Measurements from ENCODE around the gene RASGRP2. TPM values are rescaled to one million over a fixed set of nuclear protein-coding genes. Genes with fewer than 3 reads are reported as not detected.

Gene RASGRP2
- total RNA-seq, 1 experiment from 2014 or later: not detected

GRCh38 chr11:64778223-64778472 lies 34.2 kb upstream of the RASGRP2 start:
- H4K20me1 ChIP-seq (ENCODE audit: low read length): peaks cover 44% of the 10 kb centered on the region
- H3K36me3 ChIP-seq (ENCODE audit: low read depth, low read length): peaks cover 43% of the 10 kb centered on the region
- H3K9ac ChIP-seq (ENCODE audit: low read length): peak overlapping the region; percentile 95
- no TSS peak for BruUV-seq (replicated peaks)
- no peak overlapping the region for H2AFZ ChIP-seq (ENCODE audit: low read length)
- intact Hi-C loops (cut with micrococcal nuclease): loop anchor here (2.0 kb wide), 2 partner anchors 25 to 33 kb away; partner anchors contain the start of genes MAP4K2 and MEN1
- ChIA-PET CTCF (interaction anchor here (0.6 to 0.9 kb wide), 4 partner anchors 9 to 535 kb away, joined by 3 to 5 read pairs (median 4); no protein-coding TSS in a partner anchor), POLR2A (ENCODE audit: unreplicated experiment) (interaction anchor here (0.9 kb wide), 5 partner anchors 15 to 460 kb away, joined by 4 to 7 read pairs (median 5); partner anchors contain the start of genes PRDX5, TM7SF2 and TRMT112)
- peaks cover 5% of the 10 kb centered on the region for H3F3A ChIP-seq (ENCODE audit: low read length, unreplicated experiment)
- no peak for DNase-seq
- no peaks in the 10 kb centered on the region for H3K9me3 ChIP-seq (ENCODE audit: low read length)
- no peaks in the 10 kb centered on the region for H3K27me3 ChIP-seq (ENCODE audit: low read length)
- H3K27ac ChIP-seq (ENCODE audit: low read length): peak overlapping the region; percentile 87
- peak overlapping the region; percentile 82 for H3K4me3 ChIP-seq (ENCODE audit: low read length)
- no peaks in the 10 kb centered on the region for H3K9me2 ChIP-seq (replicated peaks; ENCODE audit: low read length)
- peak; percentile 1 for ATAC-seq
- peaks cover 25% of the 10 kb centered on the region for H3K4me1 ChIP-seq (ENCODE audit: insufficient read depth, low read length)
- H3K4me2 ChIP-seq (ENCODE audit: low read length): peak overlapping the region; percentile 78
- no peak for TF ChIP-seq EZH2phosphoT487 (IDR thresholded peaks at IDR 0.05; ENCODE audit: borderline replicate concordance, low read length)
- no peak for TF ChIP-seq CTCF (conservative IDR thresholded peaks at IDR 0.05; ENCODE audit: low read depth, low read length)
- TF ChIP-seq EZH2 (IDR thresholded peaks at IDR 0.05; ENCODE audit: low read length, unreplicated experiment): no peak
- peaks cover 44% of the 10 kb centered on the region for H3K79me2 ChIP-seq (ENCODE audit: low read length)

GRCh38 chr11:64777449-64778222 lies 33.7 kb upstream of the RASGRP2 start:
- intact Hi-C loops (cut with micrococcal nuclease): loop anchor here (2.0 kb wide), 2 partner anchors 25 to 33 kb away; partner anchors contain the start of genes MAP4K2 and MEN1
- ATAC-seq (peak; percentile 3), DNase-seq (peak; percentile 85)
- no TSS peak for BruUV-seq (replicated peaks)
- peak overlapping the region; percentile 87 for H3K27ac ChIP-seq (ENCODE audit: low read length)
- no peaks in the 10 kb centered on the region for H3K9me2 ChIP-seq (replicated peaks; ENCODE audit: low read length)
- peaks cover 49% of the 10 kb centered on the region for H3K79me2 ChIP-seq (ENCODE audit: low read length)
- no peak overlapping the region for H2AFZ ChIP-seq (ENCODE audit: low read length)
- H3K9me3 ChIP-seq (ENCODE audit: low read length): no peaks in the 10 kb centered on the region
- H3K4me3 ChIP-seq (ENCODE audit: low read length): peak overlapping the region; percentile 85
- H4K20me1 ChIP-seq (ENCODE audit: low read length): peaks cover 49% of the 10 kb centered on the region
- H3K9ac ChIP-seq (ENCODE audit: low read length): peak overlapping the region; percentile 95
- ChIA-PET CTCF (interaction anchor here (0.5 kb wide), 2 partner anchors 9 to 404 kb away, joined by 3 to 6 read pairs; no protein-coding TSS in a partner anchor), POLR2A (ENCODE audit: unreplicated experiment) (interaction anchor here (0.6 kb wide), 1 partner anchor 84 kb away, joined by 3 read pairs; no protein-coding TSS in a partner anchor)
- no peaks in the 10 kb centered on the region for H3K27me3 ChIP-seq (ENCODE audit: low read length)
- peaks cover 25% of the 10 kb centered on the region for H3K4me1 ChIP-seq (ENCODE audit: insufficient read depth, low read length)
- peak overlapping the region; percentile 88 for H3K4me2 ChIP-seq (ENCODE audit: low read length)
- peaks cover 48% of the 10 kb centered on the region for H3K36me3 ChIP-seq (ENCODE audit: low read depth, low read length)
- H3F3A ChIP-seq (ENCODE audit: low read length, unreplicated experiment): peaks cover 5% of the 10 kb centered on the region
- TF ChIP-seq CTCF (conservative IDR thresholded peaks at IDR 0.05; ENCODE audit: low read depth, low read length) (no peak), EZH2phosphoT487 (IDR thresholded peaks at IDR 0.05; ENCODE audit: borderline replicate concordance, low read length) (no peak), EZH2 (IDR thresholded peaks at IDR 0.05; ENCODE audit: low read length, unreplicated experiment) (no peak)

GRCh38 chr11:64776875-64777274 lies 32.9 kb upstream of the RASGRP2 start:
- Histone ChIP-seq H4K20me1 (ENCODE audit: low read length) (peaks cover 57% of the 10 kb centered on the region), H3K79me2 (ENCODE audit: low read length) (peaks cover 57% of the 10 kb centered on the region), H3K27ac (ENCODE audit: low read length) (no peak overlapping the region), H3K4me3 (ENCODE audit: low read length) (peak overlapping the region; percentile 85), H3K27me3 (ENCODE audit: low read length) (no peaks in the 10 kb centered on the region), H3K4me1 (ENCODE audit: insufficient read depth, low read length) (peaks cover 25% of the 10 kb centered on the region), H3K4me2 (ENCODE audit: low read length) (peak overlapping the region; percentile 88), H3F3A (ENCODE audit: low read length, unreplicated experiment) (peaks cover 7% of the 10 kb centered on the region), H2AFZ (ENCODE audit: low read length) (no peak overlapping the region), H3K36me3 (ENCODE audit: low read depth, low read length) (peaks cover 55% of the 10 kb centered on the region), H3K9me3 (ENCODE audit: low read length) (no peaks in the 10 kb centered on the region), H3K9me2 (replicated peaks; ENCODE audit: low read length) (no peaks in the 10 kb centered on the region), H3K9ac (ENCODE audit: low read length) (peak overlapping the region; percentile 77)
- ATAC-seq (no peak), DNase-seq (no peak)
- BruUV-seq (replicated peaks): TSS peak; percentile 36
- POLR2A ChIA-PET (ENCODE audit: unreplicated experiment): interaction anchor here (0.6 kb wide), 1 partner anchor 83 kb away, joined by 3 read pairs; no protein-coding TSS in a partner anchor
- intact Hi-C loops (cut with micrococcal nuclease): no loop called here
- TF ChIP-seq EZH2phosphoT487 (IDR thresholded peaks at IDR 0.05; ENCODE audit: borderline replicate concordance, low read length) (no peak), EZH2 (IDR thresholded peaks at IDR 0.05; ENCODE audit: low read length, unreplicated experiment) (no peak), CTCF (conservative IDR thresholded peaks at IDR 0.05; ENCODE audit: low read depth, low read length) (no peak)
- CTCF ChIA-PET: no interaction called here

Measured in PC-3 (cell line).